Stimulated activated naive CD4-positive, alpha-beta T cell (primary cell): Measurements from ENCODE around the gene SLC10A7.
"Not testable (repeated sequence)": the region's sequence is repeated elsewhere in the genome, so short reads cannot be mapped to it uniquely, and the experiment has no call there.

Experiments
- DNase-seq, 6 experiments: peaks; one replicate each; lab custom pipeline; 2025; lab: John Stamatoyannopoulos, UW

SLC10A7 gene

GRCh38 chr4:146439437-146439836 is 82.3 kb downstream of the SLC10A7 start:
- DNase-seq: no peak

DNA sequence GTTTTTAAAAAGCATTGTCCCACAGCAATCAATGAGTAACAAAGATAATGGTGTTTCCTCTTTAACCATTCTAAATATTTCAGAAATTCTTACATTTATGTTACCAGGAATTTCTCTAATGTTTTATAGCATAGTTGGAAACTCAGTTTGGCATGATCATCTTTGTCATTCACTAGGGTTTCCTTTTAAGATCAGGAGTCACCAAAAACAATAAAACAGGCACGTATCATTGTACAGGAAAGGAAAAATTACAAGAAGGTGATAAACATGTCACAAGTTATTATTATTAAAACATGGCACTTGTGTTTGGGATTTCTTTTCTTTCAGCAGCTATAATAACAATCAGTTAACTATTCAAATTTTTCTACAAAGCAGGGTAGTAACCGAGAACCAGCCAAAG is 84.0 kb downstream of the SLC10A7 start:
- no peak for DNase-seq

DNA sequence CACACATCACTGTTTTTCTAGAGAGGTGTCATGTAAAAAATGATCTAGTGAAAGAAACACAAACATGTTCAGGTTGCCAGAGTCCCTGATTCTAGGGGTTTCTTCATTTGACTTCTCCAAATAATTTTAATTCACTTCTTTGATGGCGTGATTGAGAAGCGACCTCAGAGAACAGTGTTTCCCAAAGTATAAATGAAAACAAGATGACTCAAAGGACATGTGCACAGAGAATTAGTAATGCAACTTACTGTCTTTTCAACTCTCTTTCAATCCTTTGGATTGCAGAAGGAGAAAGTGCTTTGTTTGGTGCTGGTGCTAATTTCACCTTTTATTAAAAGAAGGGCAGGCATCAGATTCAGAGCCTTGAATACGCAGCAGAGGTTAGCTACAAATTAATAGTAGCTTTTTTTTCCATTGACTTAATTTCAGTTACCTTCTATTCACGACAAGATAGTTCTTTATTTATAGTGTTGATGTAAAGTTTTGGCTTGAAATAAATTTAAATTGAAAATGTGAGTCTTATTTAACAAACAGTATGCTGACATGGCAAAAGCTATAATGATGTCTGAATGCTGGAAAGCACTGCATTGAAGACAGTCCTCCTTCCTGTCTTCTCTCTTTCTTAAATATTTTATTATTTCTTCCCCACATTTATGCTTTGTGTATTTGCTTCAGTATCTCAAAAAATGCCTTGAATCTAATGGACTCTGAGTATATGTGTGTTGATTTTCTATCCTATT is 85.1 kb downstream of the SLC10A7 start:
- no peak for DNase-seq

- no peak for DNase-seq
Measured at GRCh38 chr4:146435962-146436361, 85.8 kb downstream of the SLC10A7 start.

DNA sequence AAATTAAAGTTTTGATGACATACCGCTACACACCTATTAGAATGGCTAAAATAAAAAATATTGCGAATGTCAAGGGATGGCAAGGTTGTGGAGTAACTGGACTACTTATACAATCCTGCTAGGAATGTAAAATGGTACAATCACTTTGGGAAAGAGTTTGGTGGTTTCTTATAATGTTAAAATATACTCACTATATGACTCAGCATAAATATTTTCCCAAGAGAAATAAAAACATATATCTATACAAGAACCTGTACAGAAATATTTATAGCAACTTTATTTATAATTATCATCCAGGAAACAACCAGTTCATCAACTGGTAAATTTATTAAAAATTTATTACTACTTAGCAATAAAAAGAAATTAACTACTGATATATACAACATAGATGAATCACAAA is 89.7 kb downstream of the SLC10A7 start:
- no peak for DNase-seq

DNA sequence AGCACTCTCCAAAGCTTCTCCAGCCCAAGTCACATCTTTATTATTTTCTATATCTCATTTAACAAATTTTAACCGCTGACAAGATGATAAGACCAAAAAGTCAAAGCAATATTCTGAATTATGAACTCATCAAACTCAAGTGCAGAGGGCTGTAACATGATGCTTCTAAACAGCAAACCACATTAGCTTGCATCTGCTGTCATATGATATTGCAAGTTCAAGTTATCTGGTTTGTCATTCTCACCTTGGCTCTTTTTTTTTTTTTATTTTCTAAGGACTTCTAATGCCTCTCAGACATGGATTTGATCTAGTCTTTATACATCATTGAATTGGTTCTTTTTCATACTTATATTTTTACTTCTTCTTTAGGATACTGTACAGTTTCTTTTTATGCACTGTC is 93.4 kb downstream of the SLC10A7 start:
- no peak for DNase-seq

GRCh38 chr4:146417822-146418221 is 103.9 kb downstream of the SLC10A7 start:
- DNase-seq: no peak

GRCh38 chr4:146415829-146416228 is 105.9 kb downstream of the SLC10A7 start:
- no peak for DNase-seq

GRCh38 chr4:146407669-146408084 is 114.1 kb downstream of the SLC10A7 start:
- DNase-seq: no peak

GRCh38 chr4:146407257-146407656 is 114.5 kb downstream of the SLC10A7 start:
- DNase-seq: no peak

- DNase-seq: no peak
Measured at GRCh38 chr4:146401274-146401673, 120.5 kb downstream of the SLC10A7 start.

- no peak for DNase-seq
Measured at GRCh38 chr4:146398896-146399445, 122.8 kb downstream of the SLC10A7 start.

DNA sequence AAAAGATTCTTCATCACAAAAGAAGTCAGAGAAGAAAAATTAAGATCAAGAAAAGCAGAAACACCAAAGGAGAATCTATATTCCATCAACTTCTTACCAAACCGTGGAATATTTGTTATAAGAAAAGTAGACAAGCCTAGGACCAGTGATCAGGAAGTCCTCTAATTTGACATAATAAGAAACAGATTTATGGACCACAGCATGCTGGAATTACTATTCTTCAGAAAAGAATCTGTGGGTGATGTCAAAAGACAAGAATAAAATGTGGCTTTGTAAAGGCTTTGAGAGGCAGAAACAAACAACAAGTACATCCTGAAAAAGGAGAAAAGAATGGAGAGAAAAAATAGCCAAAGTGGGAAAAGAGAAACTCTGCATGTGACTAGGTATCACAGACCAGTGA is 123.3 kb downstream of the SLC10A7 start:
- no peak for DNase-seq

GRCh38 chr4:146389561-146389960 is 132.2 kb downstream of the SLC10A7 start:
- DNase-seq: no peak

DNA sequence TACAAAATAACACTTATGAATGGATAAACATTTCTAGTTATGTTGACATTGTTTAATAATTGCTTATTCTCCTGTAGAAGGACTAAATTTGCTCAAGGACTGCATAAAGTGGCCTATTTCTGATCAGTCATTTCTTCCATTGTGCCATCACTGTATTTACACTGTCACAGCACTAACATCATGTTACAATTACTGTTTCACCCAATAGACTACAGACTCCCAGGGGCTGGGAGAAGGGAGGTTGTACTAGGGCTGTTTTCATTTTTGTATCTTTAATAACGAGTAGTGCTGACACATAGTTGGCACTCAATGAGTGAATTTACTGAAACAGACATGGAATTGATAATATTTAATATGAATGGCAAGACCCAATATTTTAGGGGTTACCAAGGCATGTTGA is 139.5 kb downstream of the SLC10A7 start:
- no peak for DNase-seq

DNA sequence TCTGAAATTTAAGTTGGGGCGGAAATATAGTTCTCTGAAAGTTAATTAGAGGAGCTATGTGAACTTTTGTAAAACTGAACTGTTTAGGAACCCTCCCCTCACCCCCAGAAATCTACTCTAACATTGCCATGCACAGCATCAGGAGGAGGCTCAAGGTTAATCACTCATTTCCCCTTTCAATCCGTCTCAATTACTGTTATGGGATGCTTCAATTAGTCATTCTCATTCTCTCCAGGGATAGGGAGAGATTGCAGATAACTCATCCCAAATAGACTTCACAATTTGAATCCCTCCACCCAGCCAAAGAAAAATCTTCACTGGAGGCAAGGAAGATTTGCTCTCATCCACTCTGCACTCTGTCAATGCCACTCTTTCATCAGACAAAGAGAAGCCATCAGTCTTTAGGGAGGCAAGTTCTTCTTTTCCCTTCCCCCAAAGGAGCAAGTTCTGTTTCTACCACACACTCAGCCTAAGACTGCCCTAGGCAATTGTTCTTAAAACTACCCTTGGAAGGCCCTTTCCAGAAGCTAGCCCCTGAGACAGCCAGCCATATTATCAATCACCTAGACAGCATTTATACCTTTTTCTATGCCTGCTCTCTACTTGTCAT is 140.4 kb downstream of the SLC10A7 start:
- no peak for DNase-seq

- DNase-seq: no peak
Measured at GRCh38 chr4:146379744-146380143, 142.0 kb downstream of the SLC10A7 start.

DNA sequence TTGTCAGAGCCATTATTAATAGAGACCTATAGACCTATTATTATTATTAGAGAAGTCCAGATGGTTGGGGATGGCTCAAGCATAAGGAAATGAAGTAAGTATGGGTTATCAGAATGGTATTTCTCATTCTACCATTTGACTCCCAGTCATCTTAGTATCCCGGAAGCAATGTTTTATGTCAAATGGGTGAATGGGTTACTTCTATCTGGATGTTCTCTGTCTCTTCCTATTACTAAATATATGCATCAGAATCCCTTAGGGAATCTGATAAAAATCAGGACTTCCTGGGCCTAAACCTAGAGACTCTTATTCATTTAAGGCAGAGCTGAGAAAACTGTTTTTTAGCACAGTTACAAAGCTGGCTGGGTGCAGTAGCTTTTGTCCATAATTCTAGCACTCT is 149.9 kb downstream of the SLC10A7 start:
- DNase-seq: no peak

- DNase-seq: no peak
Measured at GRCh38 chr4:146370841-146371240, 150.9 kb downstream of the SLC10A7 start.

DNA sequence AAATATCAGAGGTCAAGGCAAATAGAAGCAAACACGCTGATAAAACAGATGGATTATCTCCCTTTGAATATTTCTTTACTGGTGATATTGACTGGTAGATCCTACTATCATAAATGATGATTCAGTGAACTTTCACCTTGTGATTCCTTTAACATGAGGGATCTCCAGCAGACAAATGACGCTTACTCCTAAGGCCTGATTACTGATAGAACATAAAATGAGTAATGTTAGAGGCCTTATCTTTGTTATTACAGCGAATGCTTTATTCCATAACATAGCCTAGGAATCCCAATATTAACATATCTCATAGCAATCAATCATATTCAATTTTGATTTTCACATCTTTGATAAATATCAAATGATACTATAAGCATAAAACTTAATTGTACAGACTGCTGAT is 152.3 kb downstream of the SLC10A7 start:
- no peak for DNase-seq

- DNase-seq: no peak
Measured at GRCh38 chr4:146368209-146368608, 153.5 kb downstream of the SLC10A7 start.

- no peak for DNase-seq
Measured at GRCh38 chr4:146367347-146367746, 154.4 kb downstream of the SLC10A7 start.

DNA sequence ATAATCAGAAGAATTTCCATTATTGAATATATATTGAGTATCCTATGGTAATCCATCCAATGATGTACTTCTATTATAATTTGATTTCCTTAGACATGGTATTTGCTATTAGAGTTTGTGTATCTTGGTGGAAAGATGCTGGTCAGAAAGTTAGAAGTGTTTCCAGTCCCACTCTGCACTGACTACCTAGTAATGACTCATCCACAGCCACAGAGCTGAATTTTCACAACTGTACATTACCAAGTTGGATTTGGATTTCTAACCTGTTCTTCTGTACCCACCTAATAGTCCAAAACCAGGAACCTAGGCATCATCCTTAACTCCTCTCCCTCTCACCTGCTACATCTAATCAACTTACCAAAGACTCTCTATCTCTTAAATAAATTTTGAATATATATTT is 162.0 kb downstream of the SLC10A7 start:
- no peak for DNase-seq

DNA sequence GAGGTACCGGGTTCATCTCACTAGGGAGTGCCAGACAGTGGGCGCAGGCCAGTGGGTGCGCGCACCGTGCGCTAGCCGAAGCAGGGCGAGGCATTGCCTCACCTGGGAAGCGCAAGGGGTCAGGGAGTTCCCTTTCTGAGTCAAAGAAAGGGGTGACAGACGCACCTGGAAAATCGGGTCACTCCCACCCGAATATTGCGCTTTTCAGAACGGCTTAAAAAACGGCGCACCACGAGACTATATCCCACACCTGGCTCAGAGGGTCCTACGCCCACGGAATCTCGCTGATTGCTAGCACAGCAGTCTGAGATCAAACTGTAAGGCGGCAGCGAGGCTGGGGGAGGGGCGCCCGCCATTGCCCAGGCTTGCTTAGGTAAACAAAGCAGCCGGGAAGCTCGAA is 171.6 kb downstream of the SLC10A7 start:
- not testable (repeated sequence) for DNase-seq
